Endothelial cell (in vitro differentiated cells): ENCODE measurements around the gene MXI1. TPM values are rescaled to one million over a fixed set of nuclear protein-coding genes. Genes with fewer than 3 reads are reported as not detected.

Source experiments
- DNase-seq: peaks from one replicate; pipeline ENCODE4 v3.0.0; 2021; ENCODE audit warnings: low spot score
- H3K27ac Mint-ChIP-seq: one replicate; pipeline ENCODE4 v1.8.0; 2021; ENCODE audit warnings: mixed read lengths, inconsistent platforms; ENCODE audit not compliant: unreplicated experiment
- H3K27me3 Mint-ChIP-seq: one replicate; pipeline ENCODE4 v1.8.0; 2021; ENCODE audit warnings: mild to moderate bottlenecking, moderate library complexity, mixed read lengths, inconsistent platforms; ENCODE audit not compliant: unreplicated experiment
- H3K36me3 Mint-ChIP-seq: one replicate; pipeline ENCODE4 v1.8.0; 2021; ENCODE audit warnings: mild to moderate bottlenecking, low read depth, mixed read lengths, inconsistent platforms; ENCODE audit not compliant: unreplicated experiment
- H3K4me1 Mint-ChIP-seq: one replicate; pipeline ENCODE4 v1.8.0; 2021; ENCODE audit warnings: mild to moderate bottlenecking, mixed read lengths, inconsistent platforms; ENCODE audit not compliant: unreplicated experiment
- H3K4me3 Mint-ChIP-seq: one replicate; pipeline ENCODE4 v1.8.0; 2021; ENCODE audit warnings: mild to moderate bottlenecking, mixed read lengths, inconsistent platforms; ENCODE audit not compliant: unreplicated experiment
- H3K9me3 Mint-ChIP-seq: one replicate; pipeline ENCODE4 v1.8.0; 2021; ENCODE audit warnings: mixed read lengths, inconsistent platforms; ENCODE audit not compliant: unreplicated experiment
- CTCF ChIP-seq: fragments of 200-600 bp; sonication (generic); IDR thresholded peaks from one replicate; pipeline ENCODE4 v1.5.0; 2021; ENCODE audit warnings: antibody characterized with exemption; ENCODE audit not compliant: unreplicated experiment
- total RNA-seq: library from RNA; stranded (reverse); fragmentation: NEBNext Ultra II Directional; extraction: Animal tissue kit (Norgen Biotek cat#: 25700); gene quantifications from one replicate; pipeline ENCODE4 v1.2.1, GENCODE V29; 2021; ENCODE audit not compliant: unreplicated experiment

The MXI1 gene
- total RNA-seq, 1 donor from 2014 or later, result 10.3 TPM

DNA sequence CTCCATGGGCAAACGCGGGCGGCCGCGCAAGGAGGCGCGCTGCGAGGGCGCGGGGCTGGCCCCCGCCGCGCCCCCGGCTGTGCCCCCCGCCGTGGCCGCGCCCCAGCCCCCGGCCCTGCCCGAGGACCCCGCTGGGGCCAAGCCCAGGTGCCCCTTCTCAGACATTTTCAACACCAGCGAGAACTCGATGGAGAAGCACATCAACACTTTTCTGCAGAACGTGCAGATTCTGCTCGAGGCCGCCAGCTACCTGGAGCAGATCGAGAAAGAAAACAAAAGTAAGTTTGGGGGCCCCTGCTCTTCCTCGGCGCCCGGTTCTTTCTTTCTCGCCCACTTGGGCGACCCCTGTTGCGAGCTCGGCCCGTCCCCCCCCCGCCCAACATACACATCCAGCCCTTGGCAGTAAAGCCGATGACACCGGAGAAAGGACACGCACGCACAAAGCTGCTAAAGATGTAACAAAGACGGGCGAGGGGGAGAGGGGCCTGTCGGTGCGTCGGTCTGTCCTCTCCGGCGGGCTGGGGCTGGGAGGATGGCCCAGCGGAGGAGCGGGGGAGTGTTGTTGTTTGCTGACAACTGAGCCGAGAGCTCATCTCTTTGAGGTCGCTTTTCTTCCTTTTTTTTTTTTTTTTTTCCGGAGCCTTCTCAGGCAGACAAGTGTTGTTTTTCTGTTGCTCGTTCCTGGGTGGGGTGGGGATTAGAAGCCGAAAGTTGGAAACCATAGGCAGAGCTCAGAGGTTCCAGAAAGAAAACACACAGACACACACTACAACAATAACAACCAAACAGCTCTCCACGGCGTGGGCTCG lies 604 bp downstream of the MXI1 start:
- Mint-ChIP-seq H3K4me1 (peaks cover 30% of the 10 kb centered on the region), H3K27ac (peak overlapping the region; percentile 40), H3K27me3 (peaks cover 26% of the 10 kb centered on the region), H3K9me3 (no peaks in the 10 kb centered on the region), H3K36me3 (peaks cover 9% of the 10 kb centered on the region), H3K4me3 (peak overlapping the region; percentile 95)
- TF ChIP-seq CTCF, result no peak
- DNase-seq, result peak; percentile 43

DNA sequence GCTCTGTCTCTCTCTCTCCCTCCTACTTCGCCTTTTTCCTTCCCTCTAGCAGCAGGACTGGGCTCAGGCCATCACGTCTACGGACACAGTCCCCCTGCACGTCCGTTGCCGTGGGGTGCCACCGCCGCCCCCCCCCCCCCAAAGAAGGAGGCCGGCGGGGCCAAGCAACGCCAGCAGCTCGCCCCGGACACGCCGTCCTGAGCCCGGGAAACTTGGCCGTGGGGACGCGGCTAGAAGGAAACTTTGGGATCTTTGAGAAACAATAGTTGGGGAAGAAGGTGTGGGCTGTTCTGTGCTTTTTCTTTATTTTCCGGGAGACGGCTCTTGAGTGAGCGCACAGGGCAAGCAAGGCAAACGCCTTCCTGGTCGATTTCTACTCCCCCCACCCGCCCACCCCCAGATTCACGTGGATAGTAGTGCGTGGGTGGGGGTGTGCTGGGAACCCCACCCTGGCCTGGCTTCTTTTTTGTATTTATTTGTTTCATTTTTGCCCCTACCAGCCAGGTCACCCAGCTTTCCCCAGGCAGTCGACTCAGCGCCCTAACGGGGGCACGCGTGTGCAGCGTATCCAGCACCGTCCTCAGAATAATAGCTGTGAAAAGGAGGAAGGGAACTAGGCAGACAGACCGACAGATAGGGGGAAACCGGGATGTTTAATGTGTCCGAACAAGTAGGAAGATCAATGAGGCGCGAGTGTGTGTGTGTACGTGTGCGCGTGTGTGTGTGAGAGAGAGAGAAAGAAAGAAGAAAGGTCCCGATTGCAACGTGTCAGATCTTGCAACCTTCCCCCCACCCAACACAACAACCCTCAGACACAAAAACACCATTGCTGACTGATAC lies 1.4 kb downstream of the MXI1 start:
- TF ChIP-seq CTCF, result no peak
- Mint-ChIP-seq H3K27me3 (peaks cover 27% of the 10 kb centered on the region), H3K4me1 (peaks cover 30% of the 10 kb centered on the region), H3K4me3 (peak overlapping the region; percentile 95), H3K36me3 (peaks cover 9% of the 10 kb centered on the region), H3K9me3 (no peaks in the 10 kb centered on the region), H3K27ac (peak overlapping the region; percentile 40)
- DNase-seq, result no peak

- H3K27me3 Mint-ChIP-seq, result peaks cover 23% of the 10 kb centered on the region
- H3K36me3 Mint-ChIP-seq, result peaks cover 9% of the 10 kb centered on the region
- peaks cover 30% of the 10 kb centered on the region for H3K4me1 Mint-ChIP-seq
- TF ChIP-seq CTCF, result no peak
- DNase-seq, result peak; percentile 42
- no peaks in the 10 kb centered on the region for H3K9me3 Mint-ChIP-seq
- H3K27ac Mint-ChIP-seq, result no peak overlapping the region
- peak overlapping the region; percentile 95 for H3K4me3 Mint-ChIP-seq
Measured at GRCh38 chr10:110209454-110209925, 2.1 kb downstream of the MXI1 start.

DNA sequence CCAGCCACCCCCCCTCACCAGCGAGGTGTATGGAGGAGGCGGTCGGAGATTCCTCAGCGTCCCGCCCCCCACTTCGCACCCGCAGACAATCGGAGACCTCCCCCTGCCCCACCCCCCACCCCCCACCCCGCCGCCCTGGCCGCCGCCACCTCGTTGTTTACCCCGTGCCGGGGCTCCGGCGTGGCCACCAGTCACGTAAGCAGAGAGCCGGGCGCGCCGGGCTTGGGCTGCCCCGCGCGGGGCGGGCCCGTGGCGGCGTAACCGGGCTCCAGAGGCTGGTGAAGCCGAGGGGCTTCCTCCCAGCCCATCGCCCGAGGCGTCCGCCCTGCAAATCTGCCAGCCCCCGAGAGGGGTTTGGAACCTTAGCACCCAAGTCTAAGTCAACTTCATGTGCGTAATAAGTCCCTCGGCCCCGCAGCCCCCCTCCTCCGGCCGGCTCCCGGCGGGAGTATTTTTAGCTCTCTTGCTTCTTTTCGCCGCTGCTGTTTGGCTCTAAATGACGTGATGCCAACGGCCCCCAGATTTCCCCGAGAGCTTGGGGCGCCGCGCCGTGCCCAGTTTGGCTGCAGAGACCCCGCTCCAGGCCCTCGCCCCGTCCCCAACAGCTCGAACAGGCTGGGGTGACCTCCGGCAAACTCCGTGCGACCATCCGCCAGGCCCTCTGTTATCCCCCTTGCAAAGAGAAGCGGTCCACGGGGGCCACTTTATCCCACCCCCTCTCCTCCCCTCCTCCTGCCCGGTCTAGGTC lies 2.7 kb downstream of the MXI1 start:
- peaks cover 30% of the 10 kb centered on the region for H3K4me1 Mint-ChIP-seq
- H3K27me3 Mint-ChIP-seq, result peaks cover 19% of the 10 kb centered on the region

More for the DNA sequence above, 2.7 kb downstream of the MXI1 start:
- Mint-ChIP-seq H3K36me3 (peaks cover 9% of the 10 kb centered on the region), H3K9me3 (no peaks in the 10 kb centered on the region), H3K27ac (no peak overlapping the region), H3K4me3 (peak overlapping the region; percentile 95)
- no peak for TF ChIP-seq CTCF
- peak; percentile 48 for DNase-seq
